H9 (cell line): ENCODE results near the gene MAN1B1. TPM values are rescaled to one million over a fixed set of nuclear protein-coding genes. Genes with fewer than 3 reads are reported as not detected.

ENCODE experiments used
- DNase-seq: peaks from one replicate; pipeline ENCODE4 v3.0.0-alpha.2; 2017
- H2AFZ ChIP-seq: one replicate; pipeline ENCODE4 v1.6.1; 2013; ENCODE audit warnings: mild to moderate bottlenecking, low read length, control low read depth, moderate library complexity
- H2AK5ac ChIP-seq: 2 replicates; pipeline ENCODE4 v1.6.1; 2013; ENCODE audit warnings: low read length, control low read depth, mixed read lengths; ENCODE audit not compliant: insufficient read length
- H2BK120ac ChIP-seq: one replicate; pipeline ENCODE4 v1.6.1; 2013; ENCODE audit warnings: low read depth, mild to moderate bottlenecking, low read length, control low read depth, inconsistent platforms; ENCODE audit not compliant: poor library complexity, severe bottlenecking
- H2BK12ac ChIP-seq: 2 replicates; pipeline ENCODE4 v1.6.1; 2013; ENCODE audit warnings: low read length, control low read depth, mixed read lengths, low read depth; ENCODE audit not compliant: insufficient read length
- H2BK15ac ChIP-seq: 2 replicates; pipeline ENCODE4 v1.6.1; 2013; ENCODE audit warnings: low read depth, low read length, control low read depth
- H2BK20ac ChIP-seq: one replicate; pipeline ENCODE4 v1.6.1; 2013; ENCODE audit warnings: low read depth, mild to moderate bottlenecking, low read length, control low read depth, inconsistent platforms; ENCODE audit not compliant: poor library complexity, severe bottlenecking
- H2BK5ac ChIP-seq: 2 replicates; pipeline ENCODE4 v1.6.1; 2013; ENCODE audit warnings: low read length, control low read depth, mixed read lengths; ENCODE audit not compliant: insufficient read length
- H3K14ac ChIP-seq: 2 replicates; pipeline ENCODE4 v1.6.1; 2013; ENCODE audit warnings: low read length, control low read depth; ENCODE audit not compliant: insufficient read depth
- H3K18ac ChIP-seq: 2 replicates; pipeline ENCODE4 v1.6.1; 2013; ENCODE audit warnings: low read depth, mild to moderate bottlenecking, mixed read lengths, low read length, control low read depth; ENCODE audit not compliant: insufficient read length
- H3K23ac ChIP-seq: 2 replicates; pipeline ENCODE4 v1.6.1; 2013; ENCODE audit warnings: low read length, control low read depth, mixed read lengths, low read depth; ENCODE audit not compliant: insufficient read length
- H3K23me2 ChIP-seq: 2 replicates; pipeline ENCODE4 v1.6.1; 2013; ENCODE audit warnings: low read depth, mild to moderate bottlenecking, mixed read lengths, low read length, control low read depth; ENCODE audit not compliant: insufficient read length, poor library complexity, severe bottlenecking
- H3K27ac ChIP-seq: 2 replicates; pipeline ENCODE4 v1.5.1; 2013; ENCODE audit warnings: low read length, control low read depth, mixed read lengths, low read depth; ENCODE audit not compliant: insufficient read length
- H3K27me3 ChIP-seq: 2 replicates; pipeline ENCODE4 v1.6.1; 2013; ENCODE audit warnings: low read length, control low read depth, inconsistent platforms; ENCODE audit not compliant: insufficient read depth
- H3K4ac ChIP-seq: 2 replicates; pipeline ENCODE4 v1.6.1; 2013; ENCODE audit warnings: low read depth, mild to moderate bottlenecking, control low read depth, inconsistent platforms, low read length, moderate library complexity
- H3K4me1 ChIP-seq: 2 replicates; pipeline ENCODE4 v1.6.1; 2013; ENCODE audit warnings: low read length, control low read depth, inconsistent platforms; ENCODE audit not compliant: insufficient read depth
- H3K4me2 ChIP-seq: 2 replicates; pipeline ENCODE4 v1.6.1; 2013; ENCODE audit warnings: low read length, control low read depth, mixed read lengths; ENCODE audit not compliant: insufficient read length, insufficient read depth
- H3K56ac ChIP-seq: 2 replicates; pipeline ENCODE4 v1.6.1; 2013; ENCODE audit warnings: low read depth, mild to moderate bottlenecking, mixed read lengths, low read length, control low read depth; ENCODE audit not compliant: insufficient read length
- H3K79me1 ChIP-seq: 2 replicates; pipeline ENCODE4 v1.6.1; 2013; ENCODE audit warnings: low read depth, mild to moderate bottlenecking, moderate library complexity, low read length, control low read depth, inconsistent platforms; ENCODE audit not compliant: insufficient read depth, poor library complexity, severe bottlenecking
- H3K79me2 ChIP-seq: 2 replicates; pipeline ENCODE4 v1.6.1; 2013; ENCODE audit warnings: low read length, control low read depth, inconsistent platforms; ENCODE audit not compliant: insufficient read depth
- H3K9ac ChIP-seq: 2 replicates; pipeline ENCODE4 v1.6.1; 2013; ENCODE audit warnings: low read length, control low read depth, mixed read lengths; ENCODE audit not compliant: insufficient read length; ENCODE audit errors: extremely low read depth
- H3K9me3 ChIP-seq: one replicate; pipeline ENCODE4 v1.6.1; 2013; ENCODE audit warnings: low read depth, low read length, inconsistent platforms; ENCODE audit not compliant: control insufficient read depth
- H3T11ph ChIP-seq: one replicate; pipeline ENCODE4 v1.6.1; 2013; ENCODE audit warnings: mild to moderate bottlenecking, low read length, control low read depth, inconsistent platforms
- H4K20me1 ChIP-seq: one replicate; pipeline ENCODE4 v1.6.1; 2013; ENCODE audit not compliant: control insufficient read depth, insufficient read length, insufficient read depth
- H4K5ac ChIP-seq: 2 replicates; pipeline ENCODE4 v1.6.1; 2013; ENCODE audit warnings: low read depth, mild to moderate bottlenecking, mixed read lengths, low read length, control low read depth; ENCODE audit not compliant: insufficient read length
- H4K8ac ChIP-seq: replicated peaks from 2 replicates; pipeline ENCODE4 v1.6.1; 2013; ENCODE audit warnings: low read length, control low read depth, mixed read lengths, low read depth; ENCODE audit not compliant: insufficient read length
- H4K91ac ChIP-seq: 2 replicates; pipeline ENCODE4 v1.6.1; 2013; ENCODE audit warnings: low read depth, mild to moderate bottlenecking, moderate library complexity, mixed read lengths, low read length, control low read depth; ENCODE audit not compliant: insufficient read length
- H3K27ac Mint-ChIP-seq, 3 experiments: 2 replicates in 2 of 3; 3 replicates in 1 of 3; pipeline ENCODE4 v1.8.0; 2020 to 2021; ENCODE audit warnings: mixed read lengths in 3 of 3, mild to moderate bottlenecking in 1 of 3, moderate library complexity in 1 of 3
- H3K27me3 Mint-ChIP-seq: 2 replicates; pipeline ENCODE4 v1.8.0; 2021; ENCODE audit warnings: low read depth, mild to moderate bottlenecking, moderate library complexity, mixed read lengths
- H3K36me3 Mint-ChIP-seq, 3 experiments: 2 replicates in 2 of 3; 3 replicates in 1 of 3; pipeline ENCODE4 v1.8.0; 2020 to 2021; ENCODE audit warnings: low read depth in 3 of 3, mixed read lengths in 3 of 3; ENCODE audit not compliant: insufficient read depth in 1 of 3
- H3K4me1 Mint-ChIP-seq, 2 experiments: 2 replicates each; pipeline ENCODE4 v1.8.0; 2020; ENCODE audit warnings: mixed read lengths in 2 of 2
- H3K4me3 Mint-ChIP-seq, 2 experiments: 2 replicates in 1 of 2; 3 replicates in 1 of 2; pipeline ENCODE4 v1.8.0; 2020 to 2021; ENCODE audit warnings: mild to moderate bottlenecking in 2 of 2, mixed read lengths in 2 of 2, moderate library complexity in 1 of 2
- H3K9me3 Mint-ChIP-seq, 2 experiments: 2 replicates in 1 of 2; 3 replicates in 1 of 2; pipeline ENCODE4 v1.8.0; 2020; ENCODE audit warnings: mild to moderate bottlenecking in 2 of 2, mixed read lengths in 2 of 2, moderate library complexity in 1 of 2
- WGBS: extraction: QIAGEN DNeasy Blood & Tissue Kit; methylation state at CpG from one replicate; pipeline ENCODE4 v1.1.7; 2013; ENCODE audit warnings: missing lambda C conversion rate, low lambda C conversion rate, mixed read lengths; ENCODE audit not compliant: insufficient read length; ENCODE audit errors: extremely low coverage; 5-methylcytosine and 5-hydroxymethylcytosine counted together
- total RNA-seq: library from RNA; stranded (reverse); gene quantifications from 2 replicates; pipeline ENCODE4 v1.2.1, GENCODE V29; 2021
- TF ChIP-seq, protein P1 (sequence below): fragments of 200-600 bp; sonication (generic); conservative IDR thresholded peaks from 3 replicates; pipeline ENCODE4 v1.8.0; 2021; ENCODE audit warnings: antibody characterized with exemption, mild to moderate bottlenecking

MAN1B1 gene
- total RNA-seq, 1 experiment from 2014 or later = 34.9 TPM

DNA sequence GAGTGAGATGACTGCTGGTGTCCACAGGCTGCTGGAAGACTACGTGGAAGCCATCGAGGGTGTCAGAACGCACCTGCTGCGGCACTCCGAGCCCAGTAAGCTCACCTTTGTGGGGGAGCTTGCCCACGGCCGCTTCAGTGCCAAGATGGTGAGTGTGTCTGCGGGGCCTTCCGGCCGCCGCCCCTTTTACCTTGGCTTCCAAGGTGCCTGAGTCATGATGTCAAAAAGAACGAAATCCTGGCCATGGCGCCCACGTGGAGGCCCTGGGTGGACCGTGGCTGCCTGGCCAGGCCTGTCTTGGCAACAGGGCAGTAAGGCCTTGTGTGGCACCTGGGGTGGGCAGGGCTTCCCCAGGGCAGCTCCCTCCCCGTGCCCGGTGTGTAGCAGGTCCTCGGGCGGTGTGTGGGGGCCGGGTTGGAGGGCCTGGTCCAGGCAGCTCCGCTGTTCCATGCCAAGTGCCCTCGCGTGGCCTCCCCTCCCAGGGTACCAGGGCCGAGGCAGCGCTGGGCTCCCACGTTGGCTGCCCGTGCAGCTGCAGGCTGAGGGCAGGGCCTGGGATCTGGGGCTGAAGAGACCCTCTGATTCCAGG lies 20.0 kb downstream of the MAN1B1 start:
- Mint-ChIP-seq H3K9me3 (peaks cover 2 to 3% of the 10 kb centered on the region in 2 experiments; a peak in 2 of 5 replicates), H3K4me3 (no peak overlapping the region), H3K4me1 (no peaks in the 10 kb centered on the region), H3K27ac (no peak overlapping the region), H3K27me3 (no peaks in the 10 kb centered on the region; the same call in 1 of the 2 replicates), H3K36me3 (peaks cover 4 to 19% (median 5%) of the 10 kb centered on the region in 3 experiments; a peak in 6 of 7 replicates)
- no peak overlapping the region for H4K8ac ChIP-seq
- no peak overlapping the region for H2BK5ac ChIP-seq
- H3K14ac ChIP-seq = no peak overlapping the region
- no peak overlapping the region for H2AFZ ChIP-seq
- no CpG with 5 or more reads among the region's 27 CpGs for WGBS
- no peaks in the 10 kb centered on the region for H3K23me2 ChIP-seq
- no peaks in the 10 kb centered on the region for H3K79me1 ChIP-seq
- no peak overlapping the region for H2BK15ac ChIP-seq
- no peaks in the 10 kb centered on the region for H3K27me3 ChIP-seq
- H2BK120ac ChIP-seq = no peak overlapping the region
- H3K4me2 ChIP-seq = no peak overlapping the region
- no peaks in the 10 kb centered on the region for H3K4me1 ChIP-seq
- no peak overlapping the region for H3K9ac ChIP-seq
- H4K91ac ChIP-seq = no peak overlapping the region
- H3K4ac ChIP-seq = no peak overlapping the region
- no peak overlapping the region for H2BK12ac ChIP-seq
- no peak overlapping the region for H3K23ac ChIP-seq
- no peaks in the 10 kb centered on the region for H4K20me1 ChIP-seq
- no peak overlapping the region for H3T11ph ChIP-seq
- H2AK5ac ChIP-seq = no peak overlapping the region
- no peak overlapping the region for H3K18ac ChIP-seq
- no peak overlapping the region for H3K56ac ChIP-seq
- H3K9me3 ChIP-seq = peaks cover 14% of the 10 kb centered on the region
- TF ChIP-seq, protein P1, sequence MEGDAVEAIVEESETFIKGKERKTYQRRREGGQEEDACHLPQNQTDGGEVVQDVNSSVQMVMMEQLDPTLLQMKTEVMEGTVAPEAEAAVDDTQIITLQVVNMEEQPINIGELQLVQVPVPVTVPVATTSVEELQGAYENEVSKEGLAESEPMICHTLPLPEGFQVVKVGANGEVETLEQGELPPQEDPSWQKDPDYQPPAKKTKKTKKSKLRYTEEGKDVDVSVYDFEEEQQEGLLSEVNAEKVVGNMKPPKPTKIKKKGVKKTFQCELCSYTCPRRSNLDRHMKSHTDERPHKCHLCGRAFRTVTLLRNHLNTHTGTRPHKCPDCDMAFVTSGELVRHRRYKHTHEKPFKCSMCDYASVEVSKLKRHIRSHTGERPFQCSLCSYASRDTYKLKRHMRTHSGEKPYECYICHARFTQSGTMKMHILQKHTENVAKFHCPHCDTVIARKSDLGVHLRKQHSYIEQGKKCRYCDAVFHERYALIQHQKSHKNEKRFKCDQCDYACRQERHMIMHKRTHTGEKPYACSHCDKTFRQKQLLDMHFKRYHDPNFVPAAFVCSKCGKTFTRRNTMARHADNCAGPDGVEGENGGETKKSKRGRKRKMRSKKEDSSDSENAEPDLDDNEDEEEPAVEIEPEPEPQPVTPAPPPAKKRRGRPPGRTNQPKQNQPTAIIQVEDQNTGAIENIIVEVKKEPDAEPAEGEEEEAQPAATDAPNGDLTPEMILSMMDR = no peak
- no peak for DNase-seq
- H4K5ac ChIP-seq = no peak overlapping the region
- H3K27ac ChIP-seq = no peak overlapping the region
- H2BK20ac ChIP-seq = no peak overlapping the region
- H3K79me2 ChIP-seq = no peaks in the 10 kb centered on the region
